SK-N-SH (cell line): Measurements from ENCODE around the gene PPIL1. TPM values are rescaled to one million over a fixed set of nuclear protein-coding genes. Genes with fewer than 3 reads are reported as not detected.

Source experiments
- CTCF ChIA-PET: fragments of 300-600, 350-600 bp; formaldehyde crosslinking; extraction: SDS; loops from one replicate; lab custom pipeline; 2021; lab: Yijun Ruan, JAX
- POLR2A ChIA-PET: fragments of 350-600 bp; sonication (Branson Sonifier 250); formaldehyde crosslinking; extraction: SDS; loops from one replicate; lab custom pipeline; 2020; ENCODE audit warnings: antibody characterized with exemption, inconsistent platforms; lab: Yijun Ruan, JAX
- DNase-seq: peaks from one replicate; pipeline ENCODE4 v3.0.0; 2012
- H2AFZ ChIP-seq: fragments of 200-600 bp; sonication (generic); 2 replicates; pipeline ENCODE4 v1.8.1; 2016; ENCODE audit warnings: antibody characterized with exemption, mild to moderate bottlenecking, low read depth
- H3F3A ChIP-seq: fragments of 200-600 bp; sonication (generic); replicated peaks from 2 replicates; pipeline ENCODE3; 2016; ENCODE audit warnings: antibody characterized with exemption, mild to moderate bottlenecking; ENCODE audit not compliant: insufficient read depth
- H3K27ac ChIP-seq, 2 experiments: fragments of 200-500 bp in 1 of 2; fragments of 200-600 bp in 1 of 2; sonication (Bioruptor generic) in 1 of 2; sonication (generic), shearing (Covaris generic) in 1 of 2; 2 replicates each; pipeline versions ENCODE4 v1.5.1 to v1.6.1; 2014 to 2016; ENCODE audit warnings: low read depth in 2 of 2, inconsistent platforms in 1 of 2, low read length in 1 of 2, mild to moderate bottlenecking in 1 of 2, mixed read lengths in 1 of 2
- H3K27me3 ChIP-seq: fragments of 200-600 bp; sonication (generic), shearing (Covaris generic); 2 replicates; pipeline ENCODE4 v1.6.1; 2016; ENCODE audit warnings: mixed run types; ENCODE audit not compliant: insufficient read depth
- H3K36me3 ChIP-seq, 2 experiments: fragments of 200-500 bp in 1 of 2; fragments of 200-600 bp in 1 of 2; sonication (Bioruptor generic) in 1 of 2; sonication (generic) in 1 of 2; replicated peaks in 1 of 2; 2 replicates each; pipeline versions ENCODE3 to v1.5.1; 2014 to 2016; ENCODE audit warnings: low read length in 1 of 2, mild to moderate bottlenecking in 1 of 2; ENCODE audit not compliant: insufficient read depth in 2 of 2, control insufficient read depth in 1 of 2
- H3K4me1 ChIP-seq, 2 experiments: fragments of 200-500 bp in 1 of 2; fragments of 200-600 bp in 1 of 2; sonication (Bioruptor generic) in 1 of 2; sonication (generic), shearing (Covaris generic) in 1 of 2; 2 replicates each; pipeline versions ENCODE4 v1.5.1 to v1.6.1; 2014 to 2016; ENCODE audit warnings: low read depth in 1 of 2, low read length in 1 of 2, mixed run types in 1 of 2; ENCODE audit not compliant: insufficient read depth in 2 of 2, control insufficient read depth in 1 of 2
- H3K4me2 ChIP-seq: fragments of 200-600 bp; sonication (generic), shearing (Covaris generic); 2 replicates; pipeline ENCODE4 v1.6.1; 2017; ENCODE audit warnings: mixed run types
- H3K4me3 ChIP-seq, 2 experiments: fragments of 200-500 bp in 1 of 2; fragments of 200-600 bp in 1 of 2; sonication (Bioruptor generic) in 1 of 2; sonication (generic), shearing (Covaris generic) in 1 of 2; 2 replicates each; pipeline versions ENCODE4 v1.5.1 to v1.8.1; 2014 to 2016; ENCODE audit warnings: low read depth in 2 of 2, inconsistent platforms in 1 of 2, low read length in 1 of 2, mild to moderate bottlenecking in 1 of 2, mixed read lengths in 1 of 2, moderate library complexity in 1 of 2
- H3K79me2 ChIP-seq: fragments of 200-600 bp; sonication (generic); 2 replicates; pipeline ENCODE4 v1.8.1; 2017; ENCODE audit warnings: mild to moderate bottlenecking; ENCODE audit not compliant: insufficient read depth
- H3K9ac ChIP-seq: fragments of 200-600 bp; sonication (generic); 2 replicates; pipeline ENCODE4 v1.6.1; 2017; ENCODE audit warnings: mixed run types
- H3K9me2 ChIP-seq: fragments of 200-600 bp; sonication (generic); 2 replicates; pipeline ENCODE4 v1.6.1; 2017; ENCODE audit warnings: mixed run types
- H3K9me3 ChIP-seq: fragments of 200-600 bp; sonication (generic); 2 replicates; pipeline ENCODE4 v1.6.1; 2017; ENCODE audit warnings: mixed run types, mild to moderate bottlenecking, moderate library complexity
- H4K20me1 ChIP-seq: fragments of 200-600 bp; sonication (generic); 2 replicates; pipeline ENCODE4 v1.6.1; 2017; ENCODE audit warnings: mild to moderate bottlenecking, mixed run types; ENCODE audit not compliant: insufficient read depth
- CHD2 ChIP-seq: fragments of 150-350 bp; IDR thresholded peaks from 2 replicates; pipeline ENCODE4 v1.6.1; 2018; ENCODE audit warnings: low read length; ENCODE audit not compliant: partially characterized antibody
- ELF1 ChIP-seq: IDR thresholded peaks from 2 replicates; pipeline ENCODE4 v1.4.0; 2012
- FOSL2 ChIP-seq: IDR thresholded peaks from 2 replicates; pipeline ENCODE4 v1.4.0; 2012; ENCODE audit warnings: low read depth, mild to moderate bottlenecking, moderate library complexity, borderline replicate concordance
- FOXJ3 ChIP-seq: sonication (generic); formaldehyde crosslinking; IDR thresholded peaks from 2 replicates; pipeline ENCODE4 v1.5.1; 2020; ENCODE audit warnings: mild to moderate bottlenecking, missing genetic modification reagents
- FOXM1 ChIP-seq: IDR thresholded peaks from 2 replicates; pipeline ENCODE4 v1.4.0; 2012; ENCODE audit warnings: low read depth, mild to moderate bottlenecking
- GABPA ChIP-seq: IDR thresholded peaks from 2 replicates; pipeline ENCODE4 v1.4.0; 2012; ENCODE audit warnings: low read depth, mild to moderate bottlenecking
- GATA2 ChIP-seq: sonication (generic); formaldehyde crosslinking; IDR thresholded peaks from 2 replicates; pipeline ENCODE4 v1.5.0; 2020; ENCODE audit warnings: mild to moderate bottlenecking, missing genetic modification reagents
- JUND ChIP-seq: IDR thresholded peaks from 2 replicates; pipeline ENCODE4 v1.4.0; 2012
- MAX ChIP-seq: IDR thresholded peaks from 2 replicates; pipeline ENCODE4 v1.4.0; 2012; ENCODE audit warnings: low read depth
- NFIC ChIP-seq: IDR thresholded peaks from 2 replicates; pipeline ENCODE4 v1.4.0; 2012; ENCODE audit warnings: borderline replicate concordance
- NRF1 ChIP-seq: IDR thresholded peaks from 2 replicates; pipeline ENCODE4 v1.6.1; 2012; ENCODE audit warnings: low read depth, mild to moderate bottlenecking, low read length
- PBX3 ChIP-seq: IDR thresholded peaks from 2 replicates; pipeline ENCODE4; 2012
- POLR2AphosphoS5 ChIP-seq: IDR thresholded peaks from 2 replicates; pipeline ENCODE4 v1.6.1; 2012; ENCODE audit warnings: low read depth, low read length
- RAD21 ChIP-seq: IDR thresholded peaks from 2 replicates; pipeline ENCODE4 v1.6.1; 2012; ENCODE audit warnings: mild to moderate bottlenecking, low read length
- RCOR1 ChIP-seq: fragments of 150-350 bp; IDR thresholded peaks from 2 replicates; pipeline ENCODE4 v1.6.1; 2017; ENCODE audit warnings: antibody characterized with exemption, low read length
- RFX5 ChIP-seq: IDR thresholded peaks from 2 replicates; pipeline ENCODE4 v1.6.1; 2012; ENCODE audit warnings: mild to moderate bottlenecking, improper control_type of control experiment, low read length
- RXRA ChIP-seq: IDR thresholded peaks from 2 replicates; pipeline ENCODE4 v1.4.0; 2012; ENCODE audit warnings: low read depth, mild to moderate bottlenecking, borderline replicate concordance
- SIN3A ChIP-seq: IDR thresholded peaks from 2 replicates; pipeline ENCODE4 v1.6.1; 2012; ENCODE audit warnings: low read depth, mild to moderate bottlenecking, low read length, moderate library complexity, borderline replicate concordance
- TCF12 ChIP-seq: IDR thresholded peaks from 2 replicates; pipeline ENCODE4 v1.4.0; 2012
- TEAD4 ChIP-seq: IDR thresholded peaks from 2 replicates; pipeline ENCODE4 v1.4.0; 2012; ENCODE audit warnings: mild to moderate bottlenecking, borderline replicate concordance; ENCODE audit not compliant: insufficient read depth
- USF1 ChIP-seq: IDR thresholded peaks from 2 replicates; pipeline ENCODE4 v1.4.0; 2012; ENCODE audit warnings: low read depth, borderline replicate concordance
- USF2 ChIP-seq: fragments of 150-350 bp; IDR thresholded peaks from 2 replicates; pipeline ENCODE4 v1.6.1; 2017; ENCODE audit warnings: antibody characterized with exemption, low read length, low read depth, borderline replicate concordance
- YY1 ChIP-seq: IDR thresholded peaks from 2 replicates; pipeline ENCODE4 v1.4.0; 2012; ENCODE audit warnings: low read depth, mild to moderate bottlenecking
- ZBTB33 ChIP-seq: IDR thresholded peaks from 2 replicates; pipeline ENCODE4 v1.4.0; 2012; ENCODE audit warnings: low read depth, borderline replicate concordance
- WGBS: methylation state at CpG from one replicate; pipeline ENCODE4 v1.1.6; 2017; ENCODE audit warnings: low lambda C conversion rate; 5-methylcytosine and 5-hydroxymethylcytosine counted together
- polyA plus RNA-seq, 3 experiments: library from polyadenylated mRNA; depleted of rRNA; stranded (reverse); fragments of >200 nt; gene quantifications; 2 replicates each; pipeline ENCODE4 v1.2.3, GENCODE V29; 2012

Gene PPIL1
- polyA plus RNA-seq, 1 of the 3 experiments (the other 2 are of a cell fraction), result 36.6 TPM

- Histone ChIP-seq H2AFZ (no peak overlapping the region), H3K9ac (no peak overlapping the region), H3K4me1 (no peaks in the 10 kb centered on the region; a peak in 1 of 4 replicates), H3K9me3 (no peaks in the 10 kb centered on the region), H3F3A (peaks cover 7% of the 10 kb centered on the region), H3K4me2 (no peak overlapping the region), H3K27me3 (no peaks in the 10 kb centered on the region), H3K27ac (no peak overlapping the region), H3K79me2 (no peaks in the 10 kb centered on the region), H3K4me3 (no peak overlapping the region), H3K36me3 (no peaks in the 10 kb centered on the region), H3K9me2 (no peaks in the 10 kb centered on the region), H4K20me1 (no peaks in the 10 kb centered on the region)
- 86% methylated on average over 3 of the region's 3 CpGs for WGBS
- TF ChIP-seq FOXM1 (no peak), GABPA (no peak), NRF1 (no peak), MAX (no peak), JUND (no peak), USF1 (no peak), ZBTB33 (no peak), SIN3A (no peak), POLR2AphosphoS5 (no peak), NFIC (no peak)
- no peak for DNase-seq
- ChIA-PET POLR2A (no interaction called here), CTCF (no interaction called here)
These were observed 56.8 kb downstream of the PPIL1 start for GRCh38 chr6:36817847-36818246.

GRCh38 chr6:36817176-36817817 lies 57.3 kb downstream of the PPIL1 start:
- Histone ChIP-seq H3K27me3 (no peaks in the 10 kb centered on the region), H3K27ac (no peak overlapping the region), H3K9me3 (no peaks in the 10 kb centered on the region), H3K9ac (no peak overlapping the region), H4K20me1 (no peaks in the 10 kb centered on the region), H3K79me2 (no peaks in the 10 kb centered on the region), H3K4me2 (no peak overlapping the region), H3K9me2 (no peaks in the 10 kb centered on the region), H2AFZ (no peak overlapping the region)
- CTCF ChIA-PET, result interaction anchor here (1.1 kb wide), 1 partner anchor 52 kb away, joined by 3 read pairs; no protein-coding TSS in a partner anchor
- POLR2A ChIA-PET, result no interaction called here
- no peak for DNase-seq
- TF ChIP-seq JUND, result no peak
- no peak for TF ChIP-seq RAD21
- no peak for TF ChIP-seq USF2
- no peak for TF ChIP-seq FOSL2
- TF ChIP-seq PBX3, result no peak
- TF ChIP-seq GATA2 (CRISPR knock-in tag), result no peak
- no peak for TF ChIP-seq YY1
- no peak for TF ChIP-seq SIN3A
- TF ChIP-seq TCF12, result no peak
- no peak for TF ChIP-seq FOXJ3 (CRISPR knock-in tag)
- TF ChIP-seq CHD2, result no peak
- no peak for TF ChIP-seq NRF1
- TF ChIP-seq RXRA, result no peak
- TF ChIP-seq RFX5, result no peak
- TF ChIP-seq TEAD4, result no peak
- no peak for TF ChIP-seq RCOR1
- TF ChIP-seq POLR2AphosphoS5, result no peak
- TF ChIP-seq ELF1, result no peak
- no peak for TF ChIP-seq GABPA
- TF ChIP-seq, all 33 proteins: peak for 0
- Histone ChIP-seq H3K4me1 (no peaks in the 10 kb centered on the region; a peak in 1 of 4 replicates), H3K36me3 (no peaks in the 10 kb centered on the region), H3K4me3 (no peak overlapping the region), H3F3A (peaks cover 7% of the 10 kb centered on the region)
- 84% methylated on average over 8 of the region's 9 CpGs for WGBS
